ENCODE measurements around the gene ARRDC5. TPM values are rescaled to one million over a fixed set of nuclear protein-coding genes. Genes with fewer than 3 reads are reported as not detected.

The ARRDC5 gene
- total and polyA plus RNA-seq, 11 donors: 0.04 to 0.70 (median 0.43) TPM; not detected in 8

- DNase-seq: no peak
- intact Hi-C loops (cut with DNase I): no loop called here
- H3K4me1 ChIP-seq: peaks cover 0 to 43% (median 4%) of the 10 kb centered on the region in 12 donors
- 69 to 82% (median 77%) methylated on average over 41 of the region's 41 CpGs for WGBS, 4 donors
- no peaks in the 10 kb centered on the region for H3K36me3 ChIP-seq
- ATAC-seq: no peak
- no peaks in the 10 kb centered on the region for H3K27me3 ChIP-seq
- peak overlapping the region in 9 of 12 donors; percentile 0 to 65 (median 32) for H3K4me3 ChIP-seq
- TF ChIP-seq CTCF (IDR thresholded peaks at IDR 0.05) (no peak), POLR2A (IDR thresholded peaks at IDR 0.05) (no peak)
- H3K27ac ChIP-seq: peak overlapping the region in 2 of 12 donors; percentile 13 to 81
- no peaks in the 10 kb centered on the region for H3K9me3 ChIP-seq
These were observed 13.8 kb upstream of the ARRDC5 start for GRCh38 chr19:4916292-4917082.

GRCh38 chr19:4914736-4915501 is 12.2 kb upstream of the ARRDC5 start:
- Histone ChIP-seq H3K4me1 (peaks cover 0 to 56% (median 15%) of the 10 kb centered on the region in 12 donors), H3K27me3 (no peaks in the 10 kb centered on the region), H3K9me3 (no peaks in the 10 kb centered on the region), H3K4me3 (peak overlapping the region in 4 of 12 donors; percentile 6 to 65 (median 43)), H3K27ac (peak overlapping the region in 1 of 12 donors; percentile 81), H3K36me3 (no peaks in the 10 kb centered on the region)
- intact Hi-C loops (cut with DNase I): loop anchor here in 5 of 10 donors (5.0 kb wide), 4 partner anchors 43 to 108 kb away; no protein-coding TSS in a partner anchor
- ATAC-seq (peak in 3 of 4 donors; percentile 15 to 39 (median 32)), DNase-seq (peak in 1 of 5 donors; percentile 75)
- 83 to 85% (median 85%) methylated on average over 17 to 23 of the region's 23 CpGs for WGBS, 4 donors
- TF ChIP-seq CTCF (IDR thresholded peaks at IDR 0.05) (no peak), POLR2A (IDR thresholded peaks at IDR 0.05) (no peak)

- no peaks in the 10 kb centered on the region for H3K36me3 ChIP-seq
- peaks cover 4 to 60% (median 19%) of the 10 kb centered on the region in 12 donors for H3K4me1 ChIP-seq
- no peak for TF ChIP-seq CTCF (IDR thresholded peaks at IDR 0.05)
- intact Hi-C loops (cut with DNase I): loop anchor here in 5 of 10 donors (2.0 to 5.0 kb wide), 5 partner anchors 42 to 107 kb away; no protein-coding TSS in a partner anchor
- WGBS, 4 donors: 86 to 92% (median 88%) methylated on average over 24 of the region's 24 CpGs
- peaks cover 0 to 6% (median 0%) of the 10 kb centered on the region in 9 donors for H3K27me3 ChIP-seq
- H3K27ac ChIP-seq: peak overlapping the region in 1 of 12 donors; percentile 81
- H3K4me3 ChIP-seq: peak overlapping the region in 1 of 12 donors; percentile 65
- no peak for ATAC-seq
- H3K9me3 ChIP-seq: no peaks in the 10 kb centered on the region
- no peak for DNase-seq
These were observed 11.5 kb upstream of the ARRDC5 start for GRCh38 chr19:4913996-4914735.
